Stromal cell of bone marrow (primary cell): ENCODE results near the gene BPGM.
"Not testable (repeated sequence)": the region's sequence is repeated elsewhere in the genome, so short reads cannot be mapped to it uniquely, and the experiment has no call there.

Source experiments
- DNase-seq: peaks from one replicate; pipeline ENCODE4 v3.0.0-alpha.2; 2012; ENCODE audit warnings: low read depth

The BPGM gene

GRCh38 chr7:134632052-134632451 lies 14.6 kb upstream of the BPGM start:
- no peak for DNase-seq

GRCh38 chr7:134632937-134633540 lies 13.6 kb upstream of the BPGM start:
- DNase-seq = peak; percentile 58

- no peak for DNase-seq
These were observed 10.6 kb upstream of the BPGM start for GRCh38 chr7:134636008-134636449.

GRCh38 chr7:134637441-134637840 lies 9.2 kb upstream of the BPGM start:
- DNase-seq = no peak

- no peak for DNase-seq
These were observed 8.5 kb upstream of the BPGM start for GRCh38 chr7:134637934-134638719.

GRCh38 chr7:134639061-134639460 lies 7.6 kb upstream of the BPGM start:
- no peak for DNase-seq

GRCh38 chr7:134639683-134640279 lies 6.9 kb upstream of the BPGM start:
- no peak for DNase-seq

GRCh38 chr7:134640842-134641715 lies 5.6 kb upstream of the BPGM start:
- DNase-seq = no peak

- not testable (repeated sequence) for DNase-seq
These were observed 4.7 kb upstream of the BPGM start for GRCh38 chr7:134641981-134642380.

- no peak for DNase-seq
These were observed 3.5 kb upstream of the BPGM start for GRCh38 chr7:134643131-134643530.

GRCh38 chr7:134645478-134645877 lies 1.2 kb upstream of the BPGM start:
- DNase-seq = no peak

GRCh38 chr7:134645935-134646334 lies 718 bp upstream of the BPGM start:
- DNase-seq = no peak

- no peak for DNase-seq
These were observed 1.8 kb downstream of the BPGM start for GRCh38 chr7:134648456-134648855.

GRCh38 chr7:134649226-134649775 lies 2.6 kb downstream of the BPGM start:
- DNase-seq = no peak

GRCh38 chr7:134651991-134652390 lies 5.3 kb downstream of the BPGM start:
- no peak for DNase-seq

- DNase-seq = no peak
These were observed 7.6 kb downstream of the BPGM start for GRCh38 chr7:134654104-134654775.

- DNase-seq = no peak
These were observed 10.9 kb downstream of the BPGM start for GRCh38 chr7:134657526-134657925.

- DNase-seq = no peak
These were observed 13.7 kb downstream of the BPGM start for GRCh38 chr7:134660242-134660785.

- DNase-seq = peak; percentile 66
These were observed 14.3 kb downstream of the BPGM start for GRCh38 chr7:134660961-134661376.

- no peak for DNase-seq
These were observed 15.7 kb downstream of the BPGM start for GRCh38 chr7:134662166-134662870.

- DNase-seq = no peak
These were observed 16.2 kb downstream of the BPGM start for GRCh38 chr7:134662871-134663205.
